Brain pericyte (primary cell): ENCODE data around the gene CIAO1.
A peak's percentile ranks its signal among the peaks of the same experiment; 100 is the strongest.
"Not testable (repeated sequence)": the region's sequence is repeated elsewhere in the genome, so short reads cannot be mapped to it uniquely, and the experiment has no call there.

Experiments
- DNase-seq: peaks from one replicate; pipeline ENCODE4 v3.0.0-alpha.2; 2012; ENCODE audit warnings: low read depth, low spot score

CIAO1 gene

GRCh38 chr2:96276787-96277499 lies 10.9 kb downstream of the CIAO1 start:
- no peak for DNase-seq

- DNase-seq, result no peak
These were observed 21.3 kb downstream of the CIAO1 start for GRCh38 chr2:96287273-96287856.

- no peak for DNase-seq
These were observed 25.7 kb downstream of the CIAO1 start for GRCh38 chr2:96291751-96292150.

- DNase-seq, result not testable (repeated sequence)
These were observed 28.2 kb downstream of the CIAO1 start for GRCh38 chr2:96294271-96294670.

- DNase-seq, result no peak
These were observed 30.9 kb downstream of the CIAO1 start for GRCh38 chr2:96296925-96297324.

GRCh38 chr2:96301865-96302264 lies 35.8 kb downstream of the CIAO1 start:
- no peak for DNase-seq

GRCh38 chr2:96304606-96305005 lies 38.6 kb downstream of the CIAO1 start:
- DNase-seq, result no peak

GRCh38 chr2:96305091-96305978 lies 39.3 kb downstream of the CIAO1 start, which contains the start of gene SNRNP200:
SNRNP200 (minus strand) TSS chr2:96305546; CDS start chr2:96305437, 109 bp downstream.
- peak; percentile 16 for DNase-seq

GRCh38 chr2:96305979-96306308 lies 39.9 kb downstream of the CIAO1 start:
- DNase-seq, result no peak

- DNase-seq, result no peak
These were observed 40.3 kb downstream of the CIAO1 start for GRCh38 chr2:96306370-96306769.

- DNase-seq, result no peak
These were observed 42.2 kb downstream of the CIAO1 start for GRCh38 chr2:96308248-96308647.

- no peak for DNase-seq
These were observed 49.0 kb downstream of the CIAO1 start for GRCh38 chr2:96315005-96315399.

- DNase-seq, result no peak
These were observed 49.5 kb downstream of the CIAO1 start for GRCh38 chr2:96315400-96316071.

- no peak for DNase-seq
These were observed 51.0 kb downstream of the CIAO1 start for GRCh38 chr2:96316999-96317398.

GRCh38 chr2:96317584-96317997 lies 51.6 kb downstream of the CIAO1 start:
- DNase-seq, result no peak

- no peak for DNase-seq
These were observed 52.7 kb downstream of the CIAO1 start for GRCh38 chr2:96318723-96319122.

- no peak for DNase-seq
These were observed 53.4 kb downstream of the CIAO1 start for GRCh38 chr2:96319396-96319795.

GRCh38 chr2:96320326-96320725 lies 54.3 kb downstream of the CIAO1 start:
- no peak for DNase-seq

- DNase-seq, result no peak
These were observed 55.0 kb downstream of the CIAO1 start for GRCh38 chr2:96320728-96321622.
